NT2/D1 (cell line): ENCODE results near the gene TMBIM6.

Source experiments
- SUZ12 ChIP-seq: IDR thresholded peaks from 2 replicates; pipeline ENCODE4 v1.6.1; 2011; ENCODE audit not compliant: insufficient read length, insufficient read depth; ENCODE audit errors: extremely low read depth
- YY1 ChIP-seq: IDR thresholded peaks from 2 replicates; pipeline ENCODE4 v1.6.1; 2011; ENCODE audit not compliant: insufficient read length, insufficient read depth
- ZNF274 ChIP-seq: IDR thresholded peaks from 2 replicates; pipeline ENCODE4 v1.6.1; 2011; ENCODE audit warnings: mild to moderate bottlenecking, low read depth, low read length

- TF ChIP-seq YY1 (no peak), ZNF274 (no peak), SUZ12 (no peak)
Observed at GRCh38 chr12:49748800-49749199, 7.4 kb downstream of the TMBIM6 start.
